ENCODE data around the gene TRAPPC6A. TPM values are rescaled to one million over a fixed set of nuclear protein-coding genes. Genes with fewer than 3 reads are reported as not detected.

Gene TRAPPC6A
- total and polyA plus RNA-seq, 7 donors, result 15.1 to 67.5 (median 36.4) TPM

- DNase-seq, result no peak
- Histone ChIP-seq H3K27ac (no peak overlapping the region), H3K27me3 (no peaks in the 10 kb centered on the region), H3K4me1 (peaks cover 0 to under 1% (median under 1%) of the 10 kb centered on the region in 4 donors), H3K9me3 (no peaks in the 10 kb centered on the region), H3K4me3 (no peak overlapping the region), H3K36me3 (no peaks in the 10 kb centered on the region)
- TF ChIP-seq POLR2AphosphoS5 (IDR thresholded peaks at IDR 0.05) (no peak), POLR2A (IDR thresholded peaks at IDR 0.05) (no peak), EP300 (IDR thresholded peaks at IDR 0.05) (no peak)
- TF ChIP-seq, protein P1, sequence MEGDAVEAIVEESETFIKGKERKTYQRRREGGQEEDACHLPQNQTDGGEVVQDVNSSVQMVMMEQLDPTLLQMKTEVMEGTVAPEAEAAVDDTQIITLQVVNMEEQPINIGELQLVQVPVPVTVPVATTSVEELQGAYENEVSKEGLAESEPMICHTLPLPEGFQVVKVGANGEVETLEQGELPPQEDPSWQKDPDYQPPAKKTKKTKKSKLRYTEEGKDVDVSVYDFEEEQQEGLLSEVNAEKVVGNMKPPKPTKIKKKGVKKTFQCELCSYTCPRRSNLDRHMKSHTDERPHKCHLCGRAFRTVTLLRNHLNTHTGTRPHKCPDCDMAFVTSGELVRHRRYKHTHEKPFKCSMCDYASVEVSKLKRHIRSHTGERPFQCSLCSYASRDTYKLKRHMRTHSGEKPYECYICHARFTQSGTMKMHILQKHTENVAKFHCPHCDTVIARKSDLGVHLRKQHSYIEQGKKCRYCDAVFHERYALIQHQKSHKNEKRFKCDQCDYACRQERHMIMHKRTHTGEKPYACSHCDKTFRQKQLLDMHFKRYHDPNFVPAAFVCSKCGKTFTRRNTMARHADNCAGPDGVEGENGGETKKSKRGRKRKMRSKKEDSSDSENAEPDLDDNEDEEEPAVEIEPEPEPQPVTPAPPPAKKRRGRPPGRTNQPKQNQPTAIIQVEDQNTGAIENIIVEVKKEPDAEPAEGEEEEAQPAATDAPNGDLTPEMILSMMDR (IDR thresholded peaks at IDR 0.05), result no peak
- intact Hi-C loops (cut with DNase I), result no loop called here
- 37 to 60% methylated on average over 13 of the region's 13 CpGs for WGBS, 2 donors
Measured at GRCh38 chr19:45130888-45131615, 47.0 kb downstream of the TRAPPC6A start.

DNA sequence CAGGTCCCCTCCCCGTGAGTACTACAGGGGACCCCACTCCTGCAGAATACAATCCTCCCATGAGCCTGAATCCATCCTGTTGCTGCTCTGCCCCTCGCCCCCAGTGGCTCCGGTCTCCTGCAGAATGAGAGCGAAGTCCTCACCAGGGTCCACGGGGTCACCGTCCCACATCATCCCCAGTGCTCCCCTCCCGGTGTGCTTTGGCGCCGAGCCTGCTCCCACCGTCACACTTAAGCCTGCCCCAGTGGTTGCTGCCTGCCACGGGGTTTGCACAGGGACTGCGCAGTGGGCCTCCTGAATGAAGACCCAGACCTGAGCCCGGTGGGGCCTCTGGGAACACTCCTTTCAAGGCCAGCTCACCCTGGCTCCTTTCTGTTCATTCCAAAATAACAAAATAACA, 47.8 kb downstream of the TRAPPC6A start:
- no peak for DNase-seq
- WGBS, 2 donors, result 90 to 91% methylated on average over 13 of the region's 13 CpGs
- TF ChIP-seq POLR2A (IDR thresholded peaks at IDR 0.05) (no peak), POLR2AphosphoS5 (IDR thresholded peaks at IDR 0.05) (no peak), EP300 (IDR thresholded peaks at IDR 0.05) (no peak)
- TF ChIP-seq, protein P1 (IDR thresholded peaks at IDR 0.05), result no peak
- Histone ChIP-seq H3K27ac (no peak overlapping the region), H3K4me1 (no peaks in the 10 kb centered on the region), H3K4me3 (no peak overlapping the region), H3K9me3 (no peaks in the 10 kb centered on the region), H3K36me3 (no peaks in the 10 kb centered on the region), H3K27me3 (no peaks in the 10 kb centered on the region)
- intact Hi-C loops (cut with DNase I), result no loop called here

DNA sequence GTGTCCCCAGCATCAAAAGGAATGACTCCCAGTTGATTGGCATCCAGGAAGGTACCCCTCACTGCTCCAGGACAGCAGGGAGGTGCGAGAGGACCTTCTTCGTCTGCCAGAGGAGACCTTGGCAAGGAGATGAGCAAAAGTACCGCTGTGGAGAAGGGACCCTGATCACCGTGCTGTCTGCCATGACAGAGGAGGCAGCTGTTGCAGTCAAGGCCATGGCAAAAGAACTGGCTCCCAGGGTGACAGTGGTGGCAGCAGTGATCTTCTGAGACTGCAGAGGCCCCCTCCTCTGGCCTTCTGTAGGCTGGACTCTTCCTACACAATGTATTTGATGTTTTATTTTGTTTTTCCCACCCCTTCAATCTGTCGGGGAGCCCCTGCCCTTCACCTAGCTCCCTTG, 49.2 kb downstream of the TRAPPC6A start:
- H3K36me3 ChIP-seq, result no peaks in the 10 kb centered on the region
- no peak for TF ChIP-seq POLR2A (IDR thresholded peaks at IDR 0.05)
- TF ChIP-seq EP300 (IDR thresholded peaks at IDR 0.05), result no peak
- TF ChIP-seq POLR2AphosphoS5 (IDR thresholded peaks at IDR 0.05), result no peak
- TF ChIP-seq, protein P1 (IDR thresholded peaks at IDR 0.05), result no peak
- no peaks in the 10 kb centered on the region for H3K9me3 ChIP-seq
- H3K4me3 ChIP-seq, result no peak overlapping the region
- intact Hi-C loops (cut with DNase I), result no loop called here
- H3K27me3 ChIP-seq, result no peaks in the 10 kb centered on the region
- no peaks in the 10 kb centered on the region for H3K4me1 ChIP-seq
- H3K27ac ChIP-seq, result no peak overlapping the region
- WGBS, 2 donors, result 94 to 95% methylated on average over 5 of the region's 5 CpGs
- no peak for DNase-seq

DNA sequence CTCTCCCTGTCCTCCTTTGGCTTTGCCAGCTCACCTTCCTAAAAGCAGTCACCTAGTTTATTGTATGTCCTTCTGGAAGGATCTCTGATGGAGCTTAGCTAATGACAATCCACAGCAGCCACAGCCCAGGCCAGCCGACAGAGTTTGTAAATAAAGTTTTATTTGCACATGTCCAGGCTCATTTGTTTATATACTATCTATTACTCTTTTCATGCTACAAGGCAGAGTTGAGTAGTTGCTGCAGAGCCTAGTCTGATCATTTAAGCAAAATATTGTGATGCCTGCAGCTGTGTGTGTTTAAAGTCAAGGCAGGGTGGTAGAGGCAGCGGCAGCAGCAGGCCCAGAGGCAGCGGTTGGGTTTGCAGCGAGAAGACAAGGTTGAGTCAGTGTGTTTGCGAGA, 49.9 kb downstream of the TRAPPC6A start:
- Histone ChIP-seq H3K27ac (no peak overlapping the region), H3K4me1 (no peaks in the 10 kb centered on the region), H3K9me3 (no peaks in the 10 kb centered on the region), H3K4me3 (no peak overlapping the region), H3K27me3 (no peaks in the 10 kb centered on the region), H3K36me3 (peaks cover 0 to 5% (median 0%) of the 10 kb centered on the region in 4 donors)
- no peak for TF ChIP-seq POLR2A (IDR thresholded peaks at IDR 0.05)
- TF ChIP-seq, protein P1 (IDR thresholded peaks at IDR 0.05), result no peak
- TF ChIP-seq EP300 (IDR thresholded peaks at IDR 0.05), result no peak
- TF ChIP-seq POLR2AphosphoS5 (IDR thresholded peaks at IDR 0.05), result no peak
- intact Hi-C loops (cut with DNase I), result no loop called here
- 82 to 93% methylated on average over 5 of the region's 5 CpGs for WGBS, 2 donors
- no peak for DNase-seq

DNA sequence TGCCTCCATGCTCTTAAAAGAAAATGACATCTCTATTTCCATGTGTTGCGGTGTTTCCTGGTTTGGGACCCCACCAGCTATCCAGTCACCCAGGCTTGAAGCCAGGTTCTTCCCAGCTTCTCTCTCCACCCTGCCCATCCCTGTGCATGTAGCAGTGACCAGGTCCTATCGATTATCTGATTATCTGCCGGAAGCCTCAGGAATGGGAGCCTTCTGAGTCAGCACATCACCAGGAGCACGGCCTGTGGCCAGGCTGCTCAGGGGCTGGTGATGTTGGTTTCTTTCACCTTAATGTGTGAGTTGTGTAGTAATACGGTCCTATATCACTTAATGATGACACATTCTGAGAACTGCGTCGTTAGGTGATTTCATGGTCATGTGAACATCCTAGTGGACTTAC, 51.4 kb downstream of the TRAPPC6A start:
- Histone ChIP-seq H3K4me3 (no peak overlapping the region), H3K4me1 (no peaks in the 10 kb centered on the region), H3K27ac (no peak overlapping the region), H3K27me3 (no peaks in the 10 kb centered on the region), H3K36me3 (peaks cover 0 to 5% (median 0%) of the 10 kb centered on the region in 4 donors), H3K9me3 (no peaks in the 10 kb centered on the region)
- DNase-seq, result no peak
- 87 to 93% methylated on average over 7 of the region's 7 CpGs for WGBS, 2 donors
- intact Hi-C loops (cut with DNase I), result no loop called here
- TF ChIP-seq, protein P1 (IDR thresholded peaks at IDR 0.05), result no peak
- TF ChIP-seq POLR2A (IDR thresholded peaks at IDR 0.05) (no peak), EP300 (IDR thresholded peaks at IDR 0.05) (no peak)

All from sigmoid colon (tissue), 7 donors.